Hepatic stellate cell (primary cell): ENCODE measurements around the gene NISCH.
A peak's percentile ranks its signal among the peaks of the same experiment; 100 is the strongest.

ENCODE experiments used
- DNase-seq: peaks from one replicate; pipeline ENCODE4 v3.0.0; 2011; ENCODE audit warnings: low spot score

NISCH gene

GRCh38 chr3:52447512-52448355 lies 7.7 kb upstream of the NISCH start:
- no peak for DNase-seq

- no peak for DNase-seq
Observed at GRCh38 chr3:52450489-52451236, 4.7 kb upstream of the NISCH start.

GRCh38 chr3:52451237-52452083 lies 3.9 kb upstream of the NISCH start:
- no peak for DNase-seq

GRCh38 chr3:52452126-52452525 lies 3.3 kb upstream of the NISCH start:
- DNase-seq, result no peak

GRCh38 chr3:52452570-52453221 lies 2.7 kb upstream of the NISCH start:
- no peak for DNase-seq

- DNase-seq, result no peak
Observed at GRCh38 chr3:52453496-52454249, 1.7 kb upstream of the NISCH start, which contains the start of gene TNNC1. Gene TNNC1, minus strand, starts transcription at chr3:52454041. Its CDS starts 26 bp downstream, at chr3:52454015.

GRCh38 chr3:52454250-52454937 lies 1.0 kb upstream of the NISCH start:
- no peak for DNase-seq

- no peak for DNase-seq
Observed at GRCh38 chr3:52454938-52455282, 494 bp upstream of the NISCH start.

GRCh38 chr3:52456169-52456799 lies 880 bp downstream of the NISCH start:
- DNase-seq, result peak; percentile 50

GRCh38 chr3:52456800-52457183 lies 1.4 kb downstream of the NISCH start:
- DNase-seq, result no peak

- DNase-seq, result no peak
Observed at GRCh38 chr3:52458031-52458760, 2.8 kb downstream of the NISCH start.

GRCh38 chr3:52458770-52459545 lies 3.6 kb downstream of the NISCH start:
- DNase-seq, result no peak

- DNase-seq, result no peak
Observed at GRCh38 chr3:52461874-52462273, 6.5 kb downstream of the NISCH start.

GRCh38 chr3:52463416-52463815 lies 8.0 kb downstream of the NISCH start:
- no peak for DNase-seq

- DNase-seq, result no peak
Observed at GRCh38 chr3:52468336-52468735, 12.9 kb downstream of the NISCH start.

- no peak for DNase-seq
Observed at GRCh38 chr3:52469001-52469400, 13.6 kb downstream of the NISCH start.

- no peak for DNase-seq
Observed at GRCh38 chr3:52470920-52471319, 15.5 kb downstream of the NISCH start.

- DNase-seq, result peak; percentile 76
Observed at GRCh38 chr3:52471371-52472238, 16.2 kb downstream of the NISCH start.
